Upper lobe of left lung (tissue), 4 donors: ENCODE results near the gene AFAP1L2.

ENCODE experiments used
- CTCF ChIP-seq, 6 experiments: fragments of 450-650 bp in 4 of 6; fragments of 200-600 bp in 2 of 6; sonication (generic) in 2 of 6; IDR thresholded peaks; one replicate each; pipeline ENCODE4 v1.5.1; 2016 to 2019; ENCODE audit warnings: antibody characterized with exemption in 6 of 6
- EP300 ChIP-seq, 4 donors: sonication (generic); formaldehyde crosslinking; IDR thresholded peaks; one replicate each; pipeline ENCODE4 v1.5.1; 2017; ENCODE audit warnings: antibody characterized with exemption in 4 of 4, control low read depth in 2 of 4
- POLR2A ChIP-seq, 4 donors: fragments of 450-650 bp; IDR thresholded peaks; one replicate each; pipeline ENCODE4 v1.5.1; 2016 to 2017; ENCODE audit warnings: antibody characterized with exemption in 4 of 4, mild to moderate bottlenecking in 2 of 4
- POLR2AphosphoS5 ChIP-seq, 2 donors: sonication (generic); formaldehyde crosslinking; IDR thresholded peaks; one replicate each; pipeline ENCODE4 v1.5.1; 2017; ENCODE audit warnings: antibody characterized with exemption in 2 of 2

- TF ChIP-seq CTCF (IDR thresholded peaks at IDR 0.05) (no peak), EP300 (IDR thresholded peaks at IDR 0.05) (no peak), POLR2A (IDR thresholded peaks at IDR 0.05) (no peak), POLR2AphosphoS5 (IDR thresholded peaks at IDR 0.05) (no peak)
Observed at GRCh38 chr10:114388275-114388674, 16.0 kb downstream of the AFAP1L2 start.
